Measurements from ENCODE around the gene SPRY4.
"Not testable (repeated sequence)": the region's sequence is repeated elsewhere in the genome, so short reads cannot be mapped to it uniquely, and the experiment has no call there.

Gene SPRY4

GRCh38 chr5:142324871-142325724 is at the start of gene SPRY4:
TSS of gene SPRY4 (minus strand) at chr5:142325021. CDS start at chr5:142315108, 9,913 bp downstream.
- peak; percentile 97 for DNase-seq

GRCh38 chr5:142368529-142368928 is 43.7 kb upstream of the SPRY4 start:
- DNase-seq, result no peak

- no peak for DNase-seq
Measured at GRCh38 chr5:142366007-142366406, 41.2 kb upstream of the SPRY4 start.

- no peak for DNase-seq
Measured at GRCh38 chr5:142364251-142365145, 39.7 kb upstream of the SPRY4 start.

- DNase-seq, result no peak
Measured at GRCh38 chr5:142363619-142363963, 38.8 kb upstream of the SPRY4 start.

GRCh38 chr5:142362193-142362592 is 37.4 kb upstream of the SPRY4 start:
- DNase-seq, result not testable (repeated sequence)

- peak; percentile 66 for DNase-seq
Measured at GRCh38 chr5:142360607-142361120, 35.8 kb upstream of the SPRY4 start.

GRCh38 chr5:142360051-142360498 is 35.3 kb upstream of the SPRY4 start:
- DNase-seq, result no peak

GRCh38 chr5:142358648-142359047 is 33.8 kb upstream of the SPRY4 start:
- DNase-seq, result no peak

- no peak for DNase-seq
Measured at GRCh38 chr5:142358121-142358520, 33.3 kb upstream of the SPRY4 start.

GRCh38 chr5:142357469-142358090 is 32.8 kb upstream of the SPRY4 start:
- DNase-seq, result no peak

- peak; percentile 97 for DNase-seq
Measured at GRCh38 chr5:142356716-142357468, 32.1 kb upstream of the SPRY4 start.

GRCh38 chr5:142356349-142356715 is 31.5 kb upstream of the SPRY4 start:
- DNase-seq, result peak; percentile 73

- no peak for DNase-seq
Measured at GRCh38 chr5:142353071-142353472, 28.3 kb upstream of the SPRY4 start.

GRCh38 chr5:142350021-142350420 is 25.2 kb upstream of the SPRY4 start:
- DNase-seq, result no peak

GRCh38 chr5:142346706-142347105 is 21.9 kb upstream of the SPRY4 start:
- no peak for DNase-seq

- not testable (repeated sequence) for DNase-seq
Measured at GRCh38 chr5:142344915-142345314, 20.1 kb upstream of the SPRY4 start.

- DNase-seq, result no peak
Measured at GRCh38 chr5:142343531-142343930, 18.7 kb upstream of the SPRY4 start.

GRCh38 chr5:142342128-142342981 is 17.5 kb upstream of the SPRY4 start:
- peak; percentile 59 for DNase-seq

- DNase-seq, result no peak
Measured at GRCh38 chr5:142339781-142340180, 15.0 kb upstream of the SPRY4 start.

- no peak for DNase-seq
Measured at GRCh38 chr5:142334538-142334937, 9.7 kb upstream of the SPRY4 start.

All from HCEC 1CT (cell line).